ENCODE measurements around the gene GAL3ST3. TPM values are rescaled to one million over a fixed set of nuclear protein-coding genes. Genes with fewer than 3 reads are reported as not detected.

Gene GAL3ST3
- total RNA-seq, 2 donors from 2014 or later = 0.36 to 0.42 TPM

GRCh38 chr11:65997286-65997685, 51.7 kb downstream of the GAL3ST3 start:
- Mint-ChIP-seq H3K27ac (no peak overlapping the region), H3K36me3 (ENCODE audit: insufficient read depth in 2 of 2) (peaks cover 8 to 26% of the 10 kb centered on the region in 2 donors), H3K27me3 (ENCODE audit: low read depth) (no peaks in the 10 kb centered on the region), H3K9me3 (no peaks in the 10 kb centered on the region), H3K4me1 (ENCODE audit: low read depth) (peaks cover 27% of the 10 kb centered on the region), H3K4me3 (no peak overlapping the region)
- DNase-seq (no peak), ATAC-seq (replicated peaks in 1 of 2) (no peak)

DNA sequence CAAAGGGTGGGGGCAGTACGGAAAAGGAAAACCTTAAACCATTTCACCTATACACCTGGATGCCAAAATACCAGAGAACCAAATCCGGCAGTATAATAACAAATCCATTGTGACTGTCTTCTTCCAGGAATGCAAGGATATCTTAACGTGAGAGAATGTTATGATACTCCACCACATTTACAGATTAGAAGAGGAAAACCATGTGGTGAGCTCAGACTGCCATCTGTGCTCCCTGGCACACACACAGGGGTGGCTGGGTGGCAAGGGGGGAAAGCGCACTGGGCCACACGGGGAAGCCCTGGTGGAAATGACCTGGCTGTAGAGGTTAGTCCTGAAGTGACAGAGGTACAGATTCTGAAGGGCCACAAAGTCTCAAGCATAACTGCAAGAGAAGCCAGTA, 56.9 kb downstream of the GAL3ST3 start:
- ATAC-seq (replicated peaks in 1 of 2) (no peak), DNase-seq (no peak)
- H3K4me1 Mint-ChIP-seq (ENCODE audit: low read depth) = no peaks in the 10 kb centered on the region
- H3K27ac Mint-ChIP-seq = no peak overlapping the region
- H3K9me3 Mint-ChIP-seq = no peaks in the 10 kb centered on the region
- H3K36me3 Mint-ChIP-seq (ENCODE audit: insufficient read depth in 2 of 2) = peaks cover 3% of the 10 kb centered on the region in 2 donors
- no peaks in the 10 kb centered on the region for H3K27me3 Mint-ChIP-seq (ENCODE audit: low read depth)
- no peak overlapping the region for H3K4me3 Mint-ChIP-seq

Other genes starting within 250 kb of the GAL3ST3 start
- gene SNX32, start 215.2 kb downstream of the GAL3ST3 start, total RNA-seq = 1 to 10 TPM; 2.2 to 4.6 TPM
- 100 to 1,000 TPM; 477 to 512 TPM for gene CFL1, start 191.0 kb downstream of the GAL3ST3 start, total RNA-seq
- gene MUS81, start 188.7 kb downstream of the GAL3ST3 start, total RNA-seq = 10 to 100 TPM; 80.6 to 94.8 TPM
- gene EFEMP2, start 176.4 kb downstream of the GAL3ST3 start, total RNA-seq = 10 to 100 TPM; 22.4 to 26.0 TPM
- 10 to 100 TPM; 16.8 to 27.8 TPM for gene CTSW, start 169.3 kb downstream of the GAL3ST3 start, total RNA-seq
- 10 to 100 TPM; 86.4 to 91.9 TPM for gene FIBP, start 160.7 kb downstream of the GAL3ST3 start, total RNA-seq
- 10 to 100 TPM; 35.4 to 37.5 TPM for gene CCDC85B, start 158.5 kb downstream of the GAL3ST3 start, total RNA-seq
- gene FOSL1, start 148.8 kb downstream of the GAL3ST3 start, total RNA-seq = 10 to 100 TPM; 11.9 to 18.8 TPM
- gene C11orf68, start 130.1 kb downstream of the GAL3ST3 start, total RNA-seq = 10 to 100 TPM; 34.7 to 36.5 TPM
- 100 to 1,000 TPM; 126 to 145 TPM for gene DRAP1, start 129.7 kb downstream of the GAL3ST3 start, total RNA-seq
- gene TSGA10IP, start 103.7 kb downstream of the GAL3ST3 start, total RNA-seq = not detected
- gene SART1, start 87.4 kb downstream of the GAL3ST3 start, total RNA-seq = 10 to 100 TPM; 63.2 to 75.9 TPM
- 10 to 100 TPM; 39.1 to 40.8 TPM for gene EIF1AD, start 47.0 kb downstream of the GAL3ST3 start, total RNA-seq
- 100 to 1,000 TPM; 166 to 174 TPM for gene BANF1, start 46.7 kb downstream of the GAL3ST3 start, total RNA-seq
- under 1 TPM; 0.34 to 0.79 TPM for gene CST6, start 37.2 kb downstream of the GAL3ST3 start, total RNA-seq
- gene CATSPER1, start 22.7 kb downstream of the GAL3ST3 start, total RNA-seq = under 1 TPM in 1 of 2 donors, not detected in 1; 0.49 TPM
- 100 to 1,000 TPM; 222 to 223 TPM for gene SF3B2, start 3.2 kb upstream of the GAL3ST3 start, total RNA-seq
- 100 to 1,000 TPM; 104 to 114 TPM for gene PACS1, start 21.1 kb upstream of the GAL3ST3 start, total RNA-seq
- gene KLC2, start 208.5 kb upstream of the GAL3ST3 start, total RNA-seq = 10 to 100 TPM; 51.9 to 54.8 TPM
- gene RAB1B, start 219.5 kb upstream of the GAL3ST3 start, total RNA-seq = 100 to 1,000 TPM; 127 to 139 TPM
- 1 to 10 TPM; 1.2 to 3.5 TPM for gene CNIH2, start 229.0 kb upstream of the GAL3ST3 start, total RNA-seq
- 10 to 100 TPM; 42.9 to 50.8 TPM for gene YIF1A, start 240.0 kb upstream of the GAL3ST3 start, total RNA-seq
- under 1 TPM in 1 of 2 donors, not detected in 1; 0.10 TPM for gene TMEM151A, start 242.7 kb upstream of the GAL3ST3 start, total RNA-seq

All from activated T-cell treated with anti-CD3 and anti-CD28 coated beads, Interleukin-2, amount 50 U/mL, for 72 hours (primary cell).